Mesodermal cell (in vitro differentiated cells): ENCODE results near the gene IFITM10.

ENCODE experiments used
- H3K27ac ChIP-seq: 2 replicates; pipeline ENCODE4 v1.7.0; 2013; ENCODE audit warnings: mild to moderate bottlenecking, low read depth, low read length, moderate library complexity; ENCODE audit not compliant: severe bottlenecking
- H3K36me3 ChIP-seq: 2 replicates; pipeline ENCODE4 v1.7.1; 2013; ENCODE audit warnings: mild to moderate bottlenecking, low read length, moderate library complexity; ENCODE audit not compliant: control insufficient read depth, insufficient read depth
- H3K4me1 ChIP-seq: one replicate; pipeline ENCODE4 v1.7.1; 2013; ENCODE audit warnings: mild to moderate bottlenecking, low read length; ENCODE audit not compliant: insufficient read depth, control insufficient read depth, poor library complexity, severe bottlenecking
- H3K4me3 ChIP-seq: 2 replicates; pipeline ENCODE4 v1.7.0; 2013; ENCODE audit warnings: low read length, control low read depth, mild to moderate bottlenecking; ENCODE audit not compliant: insufficient read depth, poor library complexity, severe bottlenecking; ENCODE audit errors: extremely low read depth
- H3K9me3 ChIP-seq: 2 replicates; pipeline ENCODE4 v1.7.1; 2013; ENCODE audit warnings: mild to moderate bottlenecking, low read length, moderate library complexity; ENCODE audit not compliant: control insufficient read depth
- WGBS, 2 experiments: methylation state at CpG; one replicate each; pipeline ENCODE4 v1.1.5; 2013; ENCODE audit warnings: missing lambda C conversion rate in 2 of 2; ENCODE audit not compliant: insufficient coverage in 2 of 2; 5-methylcytosine and 5-hydroxymethylcytosine counted together

Gene IFITM10

DNA sequence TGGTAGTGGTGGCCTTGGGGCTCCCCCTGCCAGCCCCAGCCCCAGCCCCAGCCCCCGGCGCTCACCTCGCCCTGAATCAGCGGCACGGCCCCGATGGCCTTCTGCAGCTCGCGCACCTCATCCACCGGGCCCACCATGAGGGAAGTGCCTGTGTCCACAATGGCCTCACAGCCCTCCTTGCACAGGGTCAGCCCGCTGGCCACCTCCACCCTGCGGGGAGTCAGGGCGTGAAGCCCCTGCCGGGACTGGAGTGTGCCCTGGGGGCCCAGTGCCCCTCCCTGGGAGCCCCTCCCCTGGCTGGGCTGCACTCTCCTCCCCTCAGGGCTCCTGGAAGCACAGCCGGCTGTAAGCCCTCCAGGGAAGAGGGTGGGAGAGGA is 3.5 kb upstream of the IFITM10 start:
- Histone ChIP-seq H3K36me3 (peaks cover 50% of the 10 kb centered on the region), H3K27ac (no peak overlapping the region), H3K9me3 (no peaks in the 10 kb centered on the region), H3K4me1 (peaks cover 13% of the 10 kb centered on the region), H3K4me3 (no peak overlapping the region)
- WGBS, 2 experiments: 88 to 98% methylated on average over 5 to 13 of the region's 14 CpGs

GRCh38 chr11:1753229-1753928 is 3.0 kb upstream of the IFITM10 start:
- Histone ChIP-seq H3K4me1 (peaks cover 11% of the 10 kb centered on the region), H3K36me3 (peaks cover 46% of the 10 kb centered on the region), H3K9me3 (no peaks in the 10 kb centered on the region), H3K27ac (no peak overlapping the region), H3K4me3 (no peak overlapping the region)
- 96% methylated on average over 30 to 37 of the region's 38 CpGs for WGBS, 2 experiments

DNA sequence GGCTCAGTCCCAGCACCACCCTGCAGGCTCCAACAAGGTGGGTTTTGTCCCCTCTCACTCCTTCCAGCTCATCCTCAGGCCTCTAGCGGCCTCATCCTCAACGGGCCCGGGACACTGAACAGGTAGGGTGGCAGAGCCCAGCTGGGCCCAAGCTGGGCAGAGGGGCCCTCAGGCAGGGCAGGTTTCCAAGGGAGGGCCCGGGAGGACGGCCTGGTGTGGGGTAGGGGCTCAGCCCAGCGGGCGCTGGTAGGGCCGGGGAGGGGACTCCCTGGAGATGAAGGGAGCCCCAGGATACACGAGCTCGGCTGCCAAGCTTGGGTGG is 2.5 kb upstream of the IFITM10 start:
- peaks cover 6% of the 10 kb centered on the region for H3K4me1 ChIP-seq
- H3K27ac ChIP-seq: no peak overlapping the region
- no peak overlapping the region for H3K4me3 ChIP-seq
- no peaks in the 10 kb centered on the region for H3K9me3 ChIP-seq
- peaks cover 46% of the 10 kb centered on the region for H3K36me3 ChIP-seq
- 93 to 95% methylated on average over 6 to 10 of the region's 10 CpGs for WGBS, 2 experiments

- H3K4me3 ChIP-seq: no peak overlapping the region
- H3K9me3 ChIP-seq: no peaks in the 10 kb centered on the region
- H3K27ac ChIP-seq: no peak overlapping the region
- H3K36me3 ChIP-seq: peaks cover 44% of the 10 kb centered on the region
- WGBS, 2 experiments: 93 to 96% methylated on average over 10 to 23 of the region's 24 CpGs
- H3K4me1 ChIP-seq: peaks cover 2% of the 10 kb centered on the region
These were observed 1.9 kb upstream of the IFITM10 start for GRCh38 chr11:1751999-1752906.

- peaks cover 2% of the 10 kb centered on the region for H3K4me1 ChIP-seq
- no peak overlapping the region for H3K27ac ChIP-seq
- WGBS, 2 experiments: 89 to 100% methylated on average over 4 to 5 of the region's 5 CpGs
- no peak overlapping the region for H3K4me3 ChIP-seq
- no peaks in the 10 kb centered on the region for H3K9me3 ChIP-seq
- peaks cover 37% of the 10 kb centered on the region for H3K36me3 ChIP-seq
These were observed 1.1 kb upstream of the IFITM10 start for GRCh38 chr11:1751531-1751921.

GRCh38 chr11:1750840-1751530 is 590 bp upstream of the IFITM10 start:
- no peak overlapping the region for H3K4me3 ChIP-seq
- WGBS, 2 experiments: 88 to 93% methylated on average over 11 to 13 of the region's 14 CpGs
- H3K9me3 ChIP-seq: no peaks in the 10 kb centered on the region
- peaks cover 2% of the 10 kb centered on the region for H3K4me1 ChIP-seq
- H3K36me3 ChIP-seq: peaks cover 32% of the 10 kb centered on the region
- no peak overlapping the region for H3K27ac ChIP-seq

GRCh38 chr11:1749395-1750351 is 722 bp downstream of the IFITM10 start:
- Histone ChIP-seq H3K4me3 (peak overlapping the region; percentile 22), H3K27ac (no peak overlapping the region), H3K36me3 (peaks cover 19% of the 10 kb centered on the region), H3K9me3 (no peaks in the 10 kb centered on the region), H3K4me1 (peaks cover 2% of the 10 kb centered on the region)
- 37 to 48% methylated on average over 20 to 23 of the region's 25 CpGs for WGBS, 2 experiments

- Histone ChIP-seq H3K36me3 (peaks cover 14% of the 10 kb centered on the region), H3K27ac (no peak overlapping the region), H3K4me1 (peaks cover 2% of the 10 kb centered on the region), H3K4me3 (peak overlapping the region; percentile 22), H3K9me3 (no peaks in the 10 kb centered on the region)
- WGBS, 2 experiments: 4 to 5% methylated on average over 61 to 67 of the region's 84 CpGs
These were observed 1.6 kb downstream of the IFITM10 start for GRCh38 chr11:1748636-1749394.

DNA sequence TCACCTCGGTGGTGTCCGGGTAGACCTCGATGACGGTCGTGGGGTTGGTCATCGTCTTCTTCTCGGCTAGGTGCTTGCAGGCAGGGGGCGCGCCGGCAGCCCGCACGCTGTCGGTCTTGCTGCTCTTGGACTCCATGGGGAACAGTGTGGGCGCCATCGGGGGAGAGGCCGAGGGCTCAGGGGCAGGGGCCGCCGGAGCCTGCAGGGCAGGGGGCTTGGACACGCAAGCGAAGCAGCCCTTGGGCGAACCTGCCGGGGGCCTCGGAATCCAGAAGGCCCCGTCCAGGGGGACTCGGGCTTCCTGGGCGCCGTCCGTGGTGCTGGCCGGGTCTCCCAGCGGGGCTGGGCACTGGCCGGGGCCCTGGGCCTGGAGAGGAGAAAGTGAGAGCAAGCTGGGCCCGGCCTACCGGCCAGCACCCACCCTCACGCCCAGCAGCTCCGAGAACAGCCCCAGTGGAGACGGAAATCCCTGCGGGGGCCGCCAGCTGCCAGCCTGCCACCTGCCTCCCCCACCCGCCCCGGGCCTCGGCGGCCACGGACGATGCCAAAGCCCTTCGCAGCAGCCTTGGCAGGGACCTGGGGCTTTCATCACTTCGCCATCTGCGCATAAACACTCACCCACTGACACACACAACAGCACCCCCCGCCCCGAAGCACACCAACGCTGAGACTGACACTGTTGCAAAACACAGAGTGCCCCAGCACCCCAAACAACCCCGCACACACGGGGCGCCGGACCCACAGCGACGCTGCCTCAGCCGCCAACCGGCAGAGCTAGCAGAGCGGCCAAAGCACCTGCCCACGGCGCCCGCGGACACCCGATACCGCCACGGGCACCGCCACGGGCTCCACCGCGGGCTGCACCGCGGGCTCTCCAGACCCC is 2.4 kb downstream of the IFITM10 start:
- H3K9me3 ChIP-seq: no peaks in the 10 kb centered on the region
- H3K36me3 ChIP-seq: peaks cover 6% of the 10 kb centered on the region
- H3K27ac ChIP-seq: no peak overlapping the region
- peaks cover 2% of the 10 kb centered on the region for H3K4me1 ChIP-seq
- no peak overlapping the region for H3K4me3 ChIP-seq
- 60 to 61% methylated on average over 49 to 62 of the region's 72 CpGs for WGBS, 2 experiments
